GM23248 (cell line): Measurements from ENCODE around the gene CST4.

Source experiments
- EZH2 ChIP-seq: fragments of 200-600 bp; sonication (generic); IDR thresholded peaks from 2 replicates; pipeline ENCODE4 v1.6.1; 2018; ENCODE audit warnings: antibody characterized with exemption, mild to moderate bottlenecking; ENCODE audit not compliant: insufficient read depth, poor library complexity, severe bottlenecking
- EZH2phosphoT487 ChIP-seq: fragments of 200-600 bp; sonication (generic); IDR thresholded peaks from 2 replicates; pipeline ENCODE4 v1.6.1; 2018; ENCODE audit warnings: antibody characterized with exemption, moderate library complexity, mild to moderate bottlenecking, low read depth; ENCODE audit not compliant: insufficient read depth

DNA sequence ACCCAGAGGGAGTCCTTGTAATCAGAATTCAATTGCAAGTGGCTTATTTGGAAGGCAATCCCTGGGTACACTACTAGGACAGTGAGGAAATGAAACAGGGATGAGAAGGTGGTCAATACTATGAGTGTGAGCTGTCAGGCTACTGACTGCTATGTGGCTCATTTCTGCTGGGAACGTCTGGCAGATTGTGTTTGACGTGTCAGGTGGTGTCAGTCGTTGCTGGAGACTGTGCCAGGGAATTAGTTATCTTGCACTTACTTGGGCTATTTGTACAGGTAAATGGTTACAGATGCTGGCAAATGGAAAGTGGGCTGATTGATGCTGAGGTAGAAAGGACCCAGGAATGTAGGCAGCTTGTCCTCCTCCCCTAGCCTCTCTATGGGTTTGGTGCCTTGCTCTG, 17.4 kb downstream of the CST4 start:
- TF ChIP-seq EZH2phosphoT487 (no peak), EZH2 (no peak)
